ENCODE data around the gene PRKAR1A.
"Not testable (repeated sequence)": the region's sequence is repeated elsewhere in the genome, so short reads cannot be mapped to it uniquely, and the experiment has no call there.

The PRKAR1A gene

DNA sequence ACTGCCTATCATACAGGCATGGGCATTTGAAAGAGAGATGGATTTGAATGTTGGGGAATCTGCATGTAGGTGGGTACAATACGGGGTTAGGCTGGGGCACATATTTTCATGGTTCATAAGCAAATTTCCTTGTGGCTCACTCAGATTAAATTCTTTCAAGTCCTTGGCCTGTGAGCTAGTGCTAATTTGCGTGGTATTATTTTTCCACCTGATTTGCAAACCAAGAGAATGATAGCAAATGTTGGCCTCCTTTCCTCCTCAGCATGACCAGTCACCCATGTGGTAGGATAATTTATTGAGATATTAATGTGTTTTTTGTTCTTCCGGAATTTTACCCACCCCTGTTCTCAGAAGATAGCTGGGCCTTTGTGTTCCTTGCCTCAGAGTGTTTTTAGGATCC lies 66.0 kb downstream of the PRKAR1A start:
- no peak for DNase-seq

DNA sequence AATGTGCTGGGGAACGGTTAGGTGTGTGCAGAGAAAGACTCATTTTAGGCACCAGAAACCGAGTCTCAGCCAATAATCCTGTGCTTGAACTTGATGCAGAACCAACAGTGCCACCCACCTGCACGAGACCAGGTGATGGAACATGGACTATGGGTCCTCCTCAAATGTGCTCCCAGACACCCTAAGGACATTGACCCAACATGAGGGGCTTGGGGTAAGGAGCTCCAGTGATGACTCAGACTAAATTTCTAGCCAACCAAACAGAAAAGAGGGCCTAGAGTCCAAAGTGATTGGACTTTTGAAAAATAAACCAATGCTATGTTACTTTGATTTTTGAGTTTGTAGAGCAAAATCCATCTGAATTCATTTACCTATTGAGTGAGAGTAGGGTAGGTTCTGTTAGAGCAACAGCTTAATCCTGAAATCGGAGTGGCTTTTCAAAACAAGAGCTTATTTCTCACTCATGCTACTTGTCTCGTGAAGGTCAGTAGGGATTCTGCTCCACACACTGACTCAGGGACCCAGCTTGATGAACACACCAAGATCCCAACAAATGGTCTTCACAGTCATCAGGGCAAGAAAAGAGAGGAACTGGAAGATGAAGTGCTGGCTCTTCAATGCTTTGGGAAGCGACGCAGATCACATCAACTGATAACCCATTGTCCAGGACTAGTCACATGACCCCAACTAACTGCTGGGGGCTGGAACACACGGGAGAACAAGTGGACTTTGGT lies 67.1 kb downstream of the PRKAR1A start:
- no peak for DNase-seq

GRCh38 chr17:68580236-68580770 lies 68.1 kb downstream of the PRKAR1A start:
- DNase-seq, result no peak

GRCh38 chr17:68581863-68582645 lies 69.8 kb downstream of the PRKAR1A start:
- no peak for DNase-seq

DNA sequence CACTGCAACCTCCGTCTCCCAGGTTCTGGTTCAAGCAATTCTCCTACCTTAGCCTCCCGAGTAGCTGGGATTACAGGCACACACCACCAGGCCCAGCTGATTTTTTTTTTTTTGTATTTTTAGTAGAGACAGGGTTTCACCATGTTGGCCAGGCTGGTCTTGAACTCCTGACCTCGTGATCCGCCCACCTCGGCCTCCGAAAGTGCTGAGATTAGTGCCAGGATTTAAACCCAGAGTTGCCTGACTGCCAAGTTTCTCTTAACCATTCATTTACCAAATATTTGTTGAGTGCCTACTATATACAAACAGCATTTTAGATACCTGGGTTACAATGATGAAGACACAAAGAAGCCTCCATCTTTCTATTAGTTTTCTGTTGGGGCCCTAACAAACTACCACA lies 70.6 kb downstream of the PRKAR1A start:
- DNase-seq, result not testable (repeated sequence)

- no peak for DNase-seq
These were observed 72.5 kb downstream of the PRKAR1A start for GRCh38 chr17:68584581-68585303.

GRCh38 chr17:68585643-68586042 lies 73.4 kb downstream of the PRKAR1A start:
- no peak for DNase-seq

- DNase-seq, result no peak
These were observed 74.8 kb downstream of the PRKAR1A start for GRCh38 chr17:68587026-68587425.

DNA sequence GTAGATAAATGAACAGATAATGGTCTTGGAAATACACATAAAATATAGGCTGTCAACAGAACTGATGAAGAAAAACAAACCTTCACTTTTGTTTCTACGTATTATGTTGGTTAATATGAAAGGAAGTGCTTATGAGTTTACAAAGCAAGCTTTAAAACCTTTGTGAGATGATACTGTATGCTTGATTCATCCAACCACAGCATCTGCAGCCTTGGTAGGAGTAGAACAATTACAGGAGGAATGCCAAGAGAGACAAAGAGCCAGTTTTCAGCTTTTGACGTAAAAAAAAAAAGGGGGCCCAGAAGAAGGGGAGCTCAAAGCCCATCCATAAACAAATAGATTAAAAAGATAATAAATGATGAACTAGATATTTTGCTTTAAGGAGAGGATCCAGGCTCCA lies 75.6 kb downstream of the PRKAR1A start:
- DNase-seq, result no peak

- no peak for DNase-seq
These were observed 76.1 kb downstream of the PRKAR1A start for GRCh38 chr17:68588362-68588761.

DNA sequence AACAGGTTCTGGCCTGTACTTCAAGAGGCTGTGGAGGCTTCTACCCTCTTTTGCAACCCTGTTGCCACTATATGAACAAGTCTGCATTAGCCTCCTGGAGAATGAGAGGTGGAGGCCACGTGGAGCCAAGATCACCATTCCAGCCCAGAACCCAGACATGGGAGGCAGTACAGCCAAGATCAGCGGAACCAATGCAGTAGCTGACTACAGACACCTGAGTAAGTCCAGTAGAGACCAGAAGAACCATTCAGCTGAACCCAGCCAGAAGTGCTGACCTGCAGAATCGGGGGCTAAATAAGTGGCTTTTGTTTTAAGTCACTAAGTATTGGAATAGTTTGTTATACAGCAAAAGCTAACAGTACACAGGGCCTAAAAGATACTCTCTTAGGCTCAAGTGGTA lies 76.9 kb downstream of the PRKAR1A start:
- no peak for DNase-seq

- no peak for DNase-seq
These were observed 79.4 kb downstream of the PRKAR1A start for GRCh38 chr17:68591583-68591982.

GRCh38 chr17:68592009-68592408 lies 79.8 kb downstream of the PRKAR1A start:
- no peak for DNase-seq

- DNase-seq, result no peak
These were observed 80.7 kb downstream of the PRKAR1A start for GRCh38 chr17:68592682-68593641.

- no peak for DNase-seq
These were observed 82.3 kb downstream of the PRKAR1A start for GRCh38 chr17:68594552-68594951.

- no peak for DNase-seq
These were observed 83.3 kb downstream of the PRKAR1A start for GRCh38 chr17:68595496-68595895.

DNA sequence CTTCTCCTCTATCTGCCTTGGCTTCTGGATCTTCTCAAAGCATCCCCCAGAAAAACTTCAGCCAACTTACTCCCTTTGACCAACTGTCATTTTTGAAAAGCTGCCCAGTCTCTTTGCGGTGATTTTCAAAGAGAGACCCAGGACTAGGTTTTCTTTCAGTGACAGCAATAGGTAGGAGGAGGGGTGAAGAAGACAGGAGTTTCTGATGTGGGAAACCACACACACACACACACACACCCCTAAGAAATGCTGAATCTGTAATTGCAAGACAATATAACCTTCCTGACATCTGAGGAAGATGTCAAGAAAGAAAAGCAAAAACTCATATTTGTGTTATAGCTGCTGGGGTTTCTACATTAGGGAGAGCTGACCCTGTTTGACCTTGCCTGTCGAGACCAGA lies 83.8 kb downstream of the PRKAR1A start:
- no peak for DNase-seq

GRCh38 chr17:68596411-68596945 lies 84.2 kb downstream of the PRKAR1A start:
- no peak for DNase-seq

DNA sequence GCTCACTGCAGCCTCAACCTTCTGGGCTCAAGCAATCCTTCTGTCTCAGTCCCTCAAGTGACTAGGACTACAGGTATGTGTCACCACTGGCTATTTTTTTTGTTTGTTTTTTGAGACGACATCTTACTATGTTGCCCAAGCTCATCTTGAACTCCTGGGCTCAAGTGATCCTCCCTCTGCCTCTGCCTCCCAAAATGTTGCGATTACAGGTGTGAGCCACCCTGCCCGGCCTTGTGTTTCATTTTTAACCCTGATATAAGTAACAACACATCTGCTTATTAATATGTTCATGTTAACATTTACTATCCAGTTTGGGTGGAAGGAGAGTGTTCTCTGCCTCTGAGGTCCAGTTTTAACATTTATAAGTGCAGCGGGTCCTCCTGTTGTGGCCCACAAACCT lies 85.8 kb downstream of the PRKAR1A start:
- DNase-seq, result no peak

DNA sequence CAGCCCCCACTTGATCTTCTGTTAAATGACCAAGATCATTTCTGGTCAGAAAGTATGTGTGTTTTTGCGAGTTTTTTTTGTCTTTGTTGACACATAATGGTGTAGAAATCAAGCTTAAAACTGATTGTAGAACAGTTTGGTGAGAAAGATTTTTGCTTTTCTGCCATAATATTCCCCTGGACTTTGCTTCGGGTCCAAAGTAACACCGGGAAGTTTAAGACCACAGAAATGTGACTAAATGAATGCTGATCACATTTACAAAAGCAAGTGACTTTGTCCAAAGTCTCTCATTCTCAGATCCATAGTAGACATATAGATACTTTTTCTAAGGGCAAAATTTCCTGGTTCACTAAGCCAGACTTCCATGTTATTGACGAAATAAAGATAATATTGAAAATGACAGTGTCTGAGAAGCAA lies 86.3 kb downstream of the PRKAR1A start:
- DNase-seq, result no peak

DNA sequence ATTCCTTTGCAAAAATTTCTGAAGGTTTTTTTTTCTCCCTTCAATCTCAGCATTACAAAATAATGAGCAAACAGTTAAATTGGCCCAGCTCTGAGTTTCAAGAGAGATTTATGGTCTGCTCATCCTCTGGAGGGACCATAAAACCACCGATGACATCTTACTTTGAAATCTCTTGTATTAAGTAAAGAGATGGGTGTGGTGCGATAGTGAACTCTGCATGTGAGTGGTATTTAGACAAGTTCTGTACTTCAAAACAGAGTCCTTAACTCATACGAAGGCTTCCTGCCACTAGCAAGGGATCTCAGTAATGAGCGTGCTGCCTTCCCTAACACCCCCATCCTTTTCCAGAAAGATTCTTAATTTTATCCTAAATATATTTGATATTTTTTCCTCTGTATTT lies 86.9 kb downstream of the PRKAR1A start:
- DNase-seq, result no peak

Data from right kidney (tissue), 1 donor.